ENCODE results near the gene EML4. TPM values are rescaled to one million over a fixed set of nuclear protein-coding genes. Genes with fewer than 3 reads are reported as not detected.
A peak's percentile ranks its signal among the peaks of the same experiment; 100 is the strongest.

Gene EML4
- total and polyA plus RNA-seq, 2 of the 13 experiments (the other 11 are each of a cell fraction or from before 2014, with no cell fraction given), result 243 to 476 TPM

- CTCF ChIA-PET (ENCODE audit: low intra/inter-chr PET ratio, low total read pairs), result no interaction called here
- in situ Hi-C loops (cut with HindIII; ENCODE audit: extremely low pct_ligation_motif_present, low pct_unique_long_range_greater_than_20kb), result loop anchor here (25.0 kb wide), 1 partner anchor 315 kb away; no protein-coding TSS in a partner anchor
- BruUV-seq (replicated peaks), result no TSS peak
- TF ChIP-seq ZNF546 (CRISPR knock-in tag; conservative IDR thresholded peaks at IDR 0.05) (0 out of 2 replicates have a peak, but pooled peaks have one; percentile 31), NR2F2 (IDR thresholded peaks at IDR 0.05; ENCODE audit: borderline replicate concordance, low read depth) (no peak), ZMYM3 (CRISPR knock-in tag; IDR thresholded peaks at IDR 0.05) (no peak), PLSCR1 (CRISPR knock-in tag; IDR thresholded peaks at IDR 0.05; ENCODE audit: borderline replicate concordance) (no peak), ZNF687 (CRISPR knock-in tag; IDR thresholded peaks at IDR 0.05) (peak; percentile 44; the same call in 1 of the 2 replicates), ZNF337 (CRISPR knock-in tag; IDR thresholded peaks at IDR 0.05; ENCODE audit: borderline replicate concordance, low read depth) (no peak), ZBTB25 (CRISPR knock-in tag; IDR thresholded peaks at IDR 0.05) (no peak), MED1 (CRISPR knock-in tag; IDR thresholded peaks at IDR 0.05) (0 out of 2 replicates have a peak, but pooled peaks have one; percentile 21), HDAC1 (CRISPR knock-in tag; IDR thresholded peaks at IDR 0.05) (peak; percentile 35; the same call in 1 of the 2 replicates), IRF1 (CRISPR knock-in tag; IDR thresholded peaks at IDR 0.05; ENCODE audit: low read depth) (no peak), KMT2B (CRISPR knock-in tag; IDR thresholded peaks at IDR 0.05) (no peak), NFIB (CRISPR knock-in tag; IDR thresholded peaks at IDR 0.05; ENCODE audit: borderline replicate concordance) (no peak), ZNF44 (CRISPR knock-in tag; IDR thresholded peaks at IDR 0.05) (no peak), CREM (IDR thresholded peaks at IDR 0.05) (0 out of 2 replicates have a peak, but pooled peaks have one; percentile 6), CREM (CRISPR knock-in tag; IDR thresholded peaks at IDR 0.05) (no peak)
These were observed 8.0 kb downstream of the EML4 start for GRCh38 chr2:42176992-42177738.

More at GRCh38 chr2:42176992-42177738, 8.0 kb downstream of the EML4 start:
- Histone ChIP-seq H3K4me1 (ENCODE audit: insufficient read depth, low read length) (peaks cover 88% of the 10 kb centered on the region), H3K36me3 (replicated peaks in 1 of 2; ENCODE audit: control insufficient read depth in 1 of 2, insufficient read depth in 2 of 2, low read length in 2 of 2) (peaks cover 5 to 65% of the 10 kb centered on the region in 2 experiments; a peak in 4 of 5 replicates), H3K9ac (ENCODE audit: insufficient read depth, low read depth, low read length) (no peak overlapping the region; the same call in 1 of the 2 replicates), H3K9me3 (ENCODE audit: low read length) (no peaks in the 10 kb centered on the region), H3K27me3 (ENCODE audit: control insufficient read depth in 1 of 2, insufficient read depth in 2 of 2, low read length in 2 of 2) (no peaks in the 10 kb centered on the region; a peak in 1 of 5 replicates), H3K4me3 (replicated peaks in 1 of 3; ENCODE audit: insufficient read depth in 1 of 3, low read depth in 2 of 3, low read length in 3 of 3) (peak overlapping the region in 2 of 3 experiments; percentile 17 to 29; a peak in 3 of 6 replicates), H4K20me1 (ENCODE audit: insufficient read depth, low read length) (peaks cover 93% of the 10 kb centered on the region), H3K79me2 (ENCODE audit: insufficient read depth, low read length) (peaks cover 100% of the 10 kb centered on the region), H2AFZ (ENCODE audit: low read length) (no peak overlapping the region), H3K27ac (ENCODE audit: extremely low read length, insufficient read depth, low read length) (no peak overlapping the region), H3K4me2 (ENCODE audit: low read depth, low read length) (peak overlapping the region; percentile 95)
- no peak for ATAC-seq
- no peak for FAIRE-seq
- WGBS (ENCODE audit: low lambda C conversion rate), result 80% methylated on average over 10 of the region's 10 CpGs
- POLR2A ChIA-PET, result interaction anchor here (2.2 kb wide), 1 partner anchor 35 kb away, joined by 8 read pairs; no protein-coding TSS in a partner anchor
- DNase-seq (ENCODE audit: low spot score), result no peak
- intact Hi-C loops (cut with micrococcal nuclease; ENCODE audit: unreplicated experiment), result no loop called here

Data from HepG2 (cell line).